Natural killer cell (primary cell): ENCODE results near the gene NMS. TPM values are rescaled to one million over a fixed set of nuclear protein-coding genes. Genes with fewer than 3 reads are reported as not detected.

Experiments
- ATAC-seq, 3 donors: fragments of 150-1000 bp in 2 of 3; fragments of 200-7000 bp in 1 of 3; cut with Tn5 transposase; 1 replicate in 1 of 3; 2 replicates in 2 of 3; pipeline ENCODE4 v1.10.0; 2021; ENCODE audit warnings: mild to moderate bottlenecking in 2 of 3, moderate library complexity in 2 of 3
- DNase-seq, 2 donors: peaks; one replicate each; pipeline versions ENCODE4 v3.0.0 to v3.0.0-alpha.2; 2013 to 2021; ENCODE audit warnings: mixed read lengths in 1 of 2
- H3K27ac ChIP-seq: one replicate; pipeline ENCODE4 v1.5.1; 2013; ENCODE audit warnings: mild to moderate bottlenecking, low read length
- H3K27me3 ChIP-seq: one replicate; pipeline ENCODE4 v1.6.1; 2013; ENCODE audit warnings: low read length; ENCODE audit not compliant: control insufficient read depth, insufficient read depth
- H3K36me3 ChIP-seq: one replicate; pipeline ENCODE4 v1.6.1; 2013; ENCODE audit warnings: low read length; ENCODE audit not compliant: control insufficient read depth, insufficient read depth
- H3K4me1 ChIP-seq: one replicate; pipeline ENCODE4 v1.6.1; 2013; ENCODE audit warnings: low read length; ENCODE audit not compliant: control insufficient read depth, insufficient read depth
- H3K4me3 ChIP-seq: one replicate; pipeline ENCODE4 v1.5.1; 2013; ENCODE audit warnings: low read length
- H3K9me3 ChIP-seq: one replicate; pipeline ENCODE4 v1.6.1; 2013; ENCODE audit warnings: low read length; ENCODE audit not compliant: control insufficient read depth, insufficient read depth
- H3K27ac Mint-ChIP-seq, 2 donors: one replicate each; pipeline ENCODE4 v1.8.0; 2022; ENCODE audit warnings: mild to moderate bottlenecking in 2 of 2, mixed read lengths in 2 of 2, moderate library complexity in 1 of 2
- H3K27me3 Mint-ChIP-seq, 2 donors: one replicate each; pipeline ENCODE4 v1.8.0; 2022; ENCODE audit warnings: low read depth in 2 of 2, mixed read lengths in 2 of 2
- H3K36me3 Mint-ChIP-seq: one replicate; pipeline ENCODE4 v1.8.0; 2022; ENCODE audit warnings: mixed read lengths
- H3K4me1 Mint-ChIP-seq, 2 donors: one replicate each; pipeline ENCODE4 v1.8.0; 2022; ENCODE audit warnings: mixed read lengths in 2 of 2
- H3K4me3 Mint-ChIP-seq: one replicate; pipeline ENCODE4 v1.8.0; 2022; ENCODE audit warnings: mild to moderate bottlenecking, moderate library complexity, mixed read lengths
- H3K9me3 Mint-ChIP-seq, 2 donors: one replicate each; pipeline ENCODE4 v1.8.0; 2022; ENCODE audit warnings: mixed read lengths in 2 of 2
- WGBS: methylation state at CpG from one replicate; pipeline ENCODE4 v1.1.7; 2013; ENCODE audit warnings: missing lambda C conversion rate; ENCODE audit not compliant: insufficient coverage; 5-methylcytosine and 5-hydroxymethylcytosine counted together
- intact Hi-C: fragments of 100-400 bp; cut with micrococcal nuclease; formaldehyde crosslinking; loops from one replicate; pipeline ENCODE4 v1.14.2; 2022
- total RNA-seq, 4 donors: library from RNA; stranded (reverse); fragments of 120-200 nt in 1 of 4; gene quantifications; one replicate each; pipeline versions ENCODE4 v1.2.3 to v1.2.4, GENCODE V29; 2013 to 2022
- TF ChIP-seq, protein P1 (sequence below): fragments of 200-600 bp; IDR thresholded peaks from one replicate; pipeline ENCODE4 v1.8.0; 2022; ENCODE audit warnings: antibody characterized with exemption

NMS gene
- total RNA-seq, 3 donors from 2014 or later (not counting 1 experiment from before 2014, with no cell fraction given): not detected

DNA sequence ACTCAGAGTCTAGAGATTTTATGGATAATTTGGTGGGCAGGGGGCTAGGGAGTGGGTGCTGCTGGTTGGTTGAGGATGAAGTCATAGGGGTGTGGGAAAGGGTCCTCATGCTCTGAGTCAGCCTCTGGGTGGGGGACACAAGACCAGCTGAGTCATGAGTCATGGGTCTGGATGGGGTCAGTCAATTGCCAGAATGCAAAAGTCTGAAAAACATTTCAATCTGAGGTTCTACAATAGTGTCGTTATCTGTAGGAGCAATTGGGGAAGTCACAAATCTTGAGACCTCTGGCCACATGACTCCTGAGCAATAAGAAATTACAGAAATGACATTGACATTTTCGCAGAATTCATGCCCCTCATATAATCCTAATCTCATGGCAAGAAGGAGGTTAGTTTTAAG, 15.1 kb downstream of the NMS start:
- Mint-ChIP-seq H3K4me1 (no peaks in the 10 kb centered on the region), H3K9me3 (no peaks in the 10 kb centered on the region), H3K27ac (no peak overlapping the region), H3K27me3 (peaks cover 8 to 36% of the 10 kb centered on the region in 2 donors), H3K36me3 (no peaks in the 10 kb centered on the region), H3K4me3 (no peak overlapping the region)
- H3K36me3 ChIP-seq: no peaks in the 10 kb centered on the region
- no peak overlapping the region for H3K4me3 ChIP-seq
- WGBS: 75% methylated on average over 1 of the region's 2 CpGs
- H3K27me3 ChIP-seq: no peaks in the 10 kb centered on the region
- no peaks in the 10 kb centered on the region for H3K4me1 ChIP-seq
- no peak overlapping the region for H3K27ac ChIP-seq
- intact Hi-C loops: no loop called here
- DNase-seq: no peak
- TF ChIP-seq, protein P1, sequence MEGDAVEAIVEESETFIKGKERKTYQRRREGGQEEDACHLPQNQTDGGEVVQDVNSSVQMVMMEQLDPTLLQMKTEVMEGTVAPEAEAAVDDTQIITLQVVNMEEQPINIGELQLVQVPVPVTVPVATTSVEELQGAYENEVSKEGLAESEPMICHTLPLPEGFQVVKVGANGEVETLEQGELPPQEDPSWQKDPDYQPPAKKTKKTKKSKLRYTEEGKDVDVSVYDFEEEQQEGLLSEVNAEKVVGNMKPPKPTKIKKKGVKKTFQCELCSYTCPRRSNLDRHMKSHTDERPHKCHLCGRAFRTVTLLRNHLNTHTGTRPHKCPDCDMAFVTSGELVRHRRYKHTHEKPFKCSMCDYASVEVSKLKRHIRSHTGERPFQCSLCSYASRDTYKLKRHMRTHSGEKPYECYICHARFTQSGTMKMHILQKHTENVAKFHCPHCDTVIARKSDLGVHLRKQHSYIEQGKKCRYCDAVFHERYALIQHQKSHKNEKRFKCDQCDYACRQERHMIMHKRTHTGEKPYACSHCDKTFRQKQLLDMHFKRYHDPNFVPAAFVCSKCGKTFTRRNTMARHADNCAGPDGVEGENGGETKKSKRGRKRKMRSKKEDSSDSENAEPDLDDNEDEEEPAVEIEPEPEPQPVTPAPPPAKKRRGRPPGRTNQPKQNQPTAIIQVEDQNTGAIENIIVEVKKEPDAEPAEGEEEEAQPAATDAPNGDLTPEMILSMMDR: no peak
- H3K9me3 ChIP-seq: no peaks in the 10 kb centered on the region
- no peak for ATAC-seq

DNA sequence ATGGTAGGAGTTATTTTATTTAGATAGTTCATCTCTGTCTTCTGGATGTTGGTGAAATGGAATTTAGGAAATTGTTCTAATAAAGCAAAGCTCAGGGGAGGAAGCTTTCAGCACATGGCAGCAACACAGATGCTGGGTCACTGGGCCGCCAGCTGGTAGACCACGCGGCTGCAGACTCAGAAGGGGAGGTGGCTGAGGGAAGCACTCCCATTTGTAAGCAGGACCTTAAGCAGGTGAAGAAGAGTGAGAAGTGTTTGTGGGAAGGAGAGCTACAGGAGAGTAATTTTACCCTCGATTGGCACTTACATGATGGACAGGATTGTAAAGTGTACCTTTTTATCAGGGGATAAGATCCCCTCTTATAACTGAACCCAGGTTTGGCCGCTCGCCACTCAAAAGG, 24.4 kb downstream of the NMS start:
- Mint-ChIP-seq H3K4me3 (no peak overlapping the region), H3K9me3 (no peaks in the 10 kb centered on the region), H3K27me3 (peaks cover 17 to 53% of the 10 kb centered on the region in 2 donors), H3K36me3 (no peaks in the 10 kb centered on the region), H3K4me1 (no peaks in the 10 kb centered on the region), H3K27ac (no peak overlapping the region)
- 81% methylated on average over 5 of the region's 6 CpGs for WGBS
- Histone ChIP-seq H3K9me3 (no peaks in the 10 kb centered on the region), H3K4me3 (no peak overlapping the region), H3K27ac (no peak overlapping the region), H3K27me3 (no peaks in the 10 kb centered on the region), H3K36me3 (no peaks in the 10 kb centered on the region), H3K4me1 (no peaks in the 10 kb centered on the region)
- no peak for DNase-seq
- ATAC-seq: no peak
- TF ChIP-seq, protein P1: no peak
- intact Hi-C loops: no loop called here

DNA sequence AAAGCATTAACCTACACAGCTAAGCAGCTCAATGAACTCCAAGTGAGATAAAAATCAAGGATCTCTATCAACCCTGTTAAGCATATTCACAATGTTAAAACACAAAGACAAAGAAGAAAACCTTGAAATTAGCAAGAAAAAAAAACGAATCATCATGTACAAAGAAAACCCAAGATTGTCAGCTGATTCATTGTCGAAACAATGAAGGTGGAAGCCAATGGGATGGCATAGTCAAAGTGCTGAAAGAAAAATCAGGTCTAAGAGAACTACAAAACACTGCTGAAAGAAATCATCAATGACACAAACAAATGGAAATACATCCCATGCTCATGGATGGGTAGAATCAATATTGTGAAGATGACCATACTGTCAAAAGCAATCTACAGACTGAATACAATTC, 32.5 kb downstream of the NMS start:
- no peak overlapping the region for H3K27ac Mint-ChIP-seq
- H3K4me3 Mint-ChIP-seq: no peak overlapping the region
- peaks cover 3 to 15% of the 10 kb centered on the region in 2 donors for H3K9me3 Mint-ChIP-seq
- no peaks in the 10 kb centered on the region for H3K4me1 Mint-ChIP-seq
- Histone ChIP-seq H3K36me3 (no peaks in the 10 kb centered on the region), H3K9me3 (peaks cover 2% of the 10 kb centered on the region), H3K4me3 (no peak overlapping the region), H3K27me3 (no peaks in the 10 kb centered on the region), H3K4me1 (no peaks in the 10 kb centered on the region), H3K27ac (no peak overlapping the region)
- H3K36me3 Mint-ChIP-seq: peaks cover 32% of the 10 kb centered on the region
- peaks cover 22 to 63% of the 10 kb centered on the region in 2 donors for H3K27me3 Mint-ChIP-seq
- intact Hi-C loops: no loop called here
- no peak for ATAC-seq
- WGBS: 92% methylated on average over 2 of the region's 2 CpGs
- no peak for DNase-seq
- TF ChIP-seq, protein P1: no peak

DNA sequence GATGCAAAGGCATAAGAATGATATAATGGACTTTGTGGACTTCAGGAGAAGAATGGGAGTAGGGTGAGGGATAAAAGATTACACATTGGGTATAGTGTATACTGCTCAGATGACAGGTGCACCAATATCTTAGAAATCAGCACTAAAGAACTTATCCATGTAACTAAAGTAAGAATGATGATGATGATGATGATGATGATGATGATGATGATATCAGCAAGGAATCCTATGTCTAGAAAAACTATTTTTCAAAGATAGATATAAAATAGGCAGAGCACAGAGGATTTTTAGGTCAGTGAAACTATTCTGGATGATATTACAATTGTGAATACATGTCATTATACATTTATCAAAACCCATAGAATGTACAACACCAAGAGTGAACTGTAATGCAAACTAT, 34.3 kb downstream of the NMS start:
- Mint-ChIP-seq H3K27me3 (peaks cover 29 to 45% of the 10 kb centered on the region in 2 donors), H3K27ac (no peak overlapping the region), H3K9me3 (peaks cover 6 to 15% of the 10 kb centered on the region in 2 donors), H3K4me1 (no peaks in the 10 kb centered on the region), H3K36me3 (peaks cover 37% of the 10 kb centered on the region), H3K4me3 (no peak overlapping the region)
- DNase-seq (no peak), ATAC-seq (no peak)
- intact Hi-C loops: no loop called here
- Histone ChIP-seq H3K9me3 (peaks cover 2% of the 10 kb centered on the region), H3K4me3 (no peak overlapping the region), H3K27ac (no peak overlapping the region), H3K27me3 (no peaks in the 10 kb centered on the region), H3K36me3 (no peaks in the 10 kb centered on the region), H3K4me1 (no peaks in the 10 kb centered on the region)
- TF ChIP-seq, protein P1: no peak
